IPS-20b (cell line): ENCODE results near the gene EHMT1.
"Not testable (repeated sequence)": the region's sequence is repeated elsewhere in the genome, so short reads cannot be mapped to it uniquely, and the experiment has no call there.

ENCODE experiments used
- H3K27ac ChIP-seq: one replicate; pipeline ENCODE4 v1.5.1; 2013; ENCODE audit warnings: low read length
- H3K27me3 ChIP-seq: 2 replicates; pipeline ENCODE4 v1.6.1; 2013; ENCODE audit warnings: mild to moderate bottlenecking, low read length, inconsistent platforms; ENCODE audit not compliant: insufficient read depth
- H3K36me3 ChIP-seq: 2 replicates; pipeline ENCODE4 v1.6.1; 2013; ENCODE audit warnings: low read depth, mild to moderate bottlenecking, inconsistent platforms, low read length, moderate library complexity; ENCODE audit not compliant: insufficient read depth
- H3K4me1 ChIP-seq: 2 replicates; pipeline ENCODE4 v1.6.1; 2013; ENCODE audit warnings: mild to moderate bottlenecking, control low read depth, inconsistent platforms, low read length, moderate library complexity; ENCODE audit not compliant: insufficient read depth
- H3K4me3 ChIP-seq: 2 replicates; pipeline ENCODE4 v1.5.1; 2013; ENCODE audit warnings: mild to moderate bottlenecking, low read length, inconsistent platforms
- H3K9ac ChIP-seq: 2 replicates; pipeline ENCODE4 v1.6.1; 2013; ENCODE audit warnings: low read depth, mild to moderate bottlenecking, inconsistent platforms, low read length, moderate library complexity
- H3K9me3 ChIP-seq: 2 replicates; pipeline ENCODE4 v1.6.1; 2013; ENCODE audit warnings: mild to moderate bottlenecking, low read depth, low read length, inconsistent platforms; ENCODE audit not compliant: insufficient read depth

Gene EHMT1

GRCh38 chr9:137717776-137718327 lies 99.0 kb downstream of the EHMT1 start:
- peaks cover 4% of the 10 kb centered on the region; the same call in 1 of the 2 replicates for H3K9me3 ChIP-seq
- H3K27me3 ChIP-seq = no peaks in the 10 kb centered on the region
- H3K4me1 ChIP-seq = peaks cover 3% of the 10 kb centered on the region; the same call in 1 of the 2 replicates
- H3K36me3 ChIP-seq = peaks cover 62% of the 10 kb centered on the region
- H3K9ac ChIP-seq = no peak overlapping the region
- H3K27ac ChIP-seq = no peak overlapping the region
- no peak overlapping the region for H3K4me3 ChIP-seq

GRCh38 chr9:137719194-137719593 lies 100.4 kb downstream of the EHMT1 start:
- Histone ChIP-seq H3K9ac (no peak overlapping the region), H3K36me3 (peaks cover 58% of the 10 kb centered on the region), H3K4me1 (peaks cover 8% of the 10 kb centered on the region; the same call in 1 of the 2 replicates), H3K27me3 (no peaks in the 10 kb centered on the region), H3K27ac (no peak overlapping the region), H3K4me3 (no peak overlapping the region), H3K9me3 (peaks cover 4% of the 10 kb centered on the region; the same call in 1 of the 2 replicates)

GRCh38 chr9:137720571-137721110 lies 101.8 kb downstream of the EHMT1 start:
- peaks cover 61% of the 10 kb centered on the region for H3K36me3 ChIP-seq
- H3K4me3 ChIP-seq = no peak overlapping the region
- peaks cover 12% of the 10 kb centered on the region; the same call in 1 of the 2 replicates for H3K4me1 ChIP-seq
- H3K27ac ChIP-seq = no peak overlapping the region
- no peak overlapping the region for H3K9ac ChIP-seq
- H3K27me3 ChIP-seq = no peaks in the 10 kb centered on the region
- peaks cover 4% of the 10 kb centered on the region; the same call in 1 of the 2 replicates for H3K9me3 ChIP-seq

- Histone ChIP-seq H3K36me3 (peaks cover 62% of the 10 kb centered on the region), H3K9me3 (peaks cover 4% of the 10 kb centered on the region; the same call in 1 of the 2 replicates), H3K4me1 (peaks cover 12% of the 10 kb centered on the region; the same call in 1 of the 2 replicates), H3K4me3 (no peak overlapping the region), H3K27me3 (no peaks in the 10 kb centered on the region), H3K27ac (no peak overlapping the region), H3K9ac (no peak overlapping the region)
Observed at GRCh38 chr9:137721479-137721878, 102.7 kb downstream of the EHMT1 start.

GRCh38 chr9:137721899-137722298 lies 103.1 kb downstream of the EHMT1 start:
- peaks cover 4% of the 10 kb centered on the region; the same call in 1 of the 2 replicates for H3K9me3 ChIP-seq
- H3K4me1 ChIP-seq = peaks cover 12% of the 10 kb centered on the region; the same call in 1 of the 2 replicates
- no peak overlapping the region for H3K9ac ChIP-seq
- H3K27ac ChIP-seq = no peak overlapping the region
- H3K36me3 ChIP-seq = peaks cover 62% of the 10 kb centered on the region
- no peaks in the 10 kb centered on the region for H3K27me3 ChIP-seq
- no peak overlapping the region for H3K4me3 ChIP-seq

GRCh38 chr9:137722481-137722880 lies 103.7 kb downstream of the EHMT1 start:
- Histone ChIP-seq H3K27ac (no peak overlapping the region), H3K4me3 (no peak overlapping the region), H3K27me3 (no peaks in the 10 kb centered on the region)

GRCh38 chr9:137723356-137723755 lies 104.6 kb downstream of the EHMT1 start:
- H3K9ac ChIP-seq, H3K4me3 ChIP-seq, H3K9me3 ChIP-seq, H3K27me3 ChIP-seq, H3K27ac ChIP-seq: not testable (repeated sequence)
- peaks cover 55% of the 10 kb centered on the region for H3K36me3 ChIP-seq
- H3K4me1 ChIP-seq = peaks cover 12% of the 10 kb centered on the region; the same call in 1 of the 2 replicates

More at GRCh38 chr9:137722481-137722880, 103.7 kb downstream of the EHMT1 start:
- peaks cover 2% of the 10 kb centered on the region; the same call in 1 of the 2 replicates for H3K9me3 ChIP-seq
- no peak overlapping the region for H3K9ac ChIP-seq
- H3K36me3 ChIP-seq = peaks cover 58% of the 10 kb centered on the region
- peaks cover 12% of the 10 kb centered on the region; the same call in 1 of the 2 replicates for H3K4me1 ChIP-seq

- Histone ChIP-seq H3K36me3 (peaks cover 57% of the 10 kb centered on the region), H3K9me3 (no peaks in the 10 kb centered on the region)
Observed at GRCh38 chr9:137723783-137724445, 105.1 kb downstream of the EHMT1 start.

GRCh38 chr9:137724818-137725240 lies 106.0 kb downstream of the EHMT1 start:
- H3K27ac ChIP-seq = no peak overlapping the region
- no peaks in the 10 kb centered on the region for H3K27me3 ChIP-seq
- H3K4me1 ChIP-seq = peaks cover 12% of the 10 kb centered on the region; the same call in 1 of the 2 replicates
- H3K9ac ChIP-seq = peak overlapping the region; percentile 51; the same call in 1 of the 2 replicates
- 0 out of 2 replicates have a peak overlapping the region, but pooled peaks have one; percentile 19 for H3K4me3 ChIP-seq
- peaks cover 55% of the 10 kb centered on the region for H3K36me3 ChIP-seq
- no peaks in the 10 kb centered on the region for H3K9me3 ChIP-seq

More at GRCh38 chr9:137723783-137724445, 105.1 kb downstream of the EHMT1 start:
- H3K27me3 ChIP-seq = no peaks in the 10 kb centered on the region
- H3K4me3 ChIP-seq = peak overlapping the region; percentile 19; the same call in 1 of the 2 replicates
- peaks cover 12% of the 10 kb centered on the region; the same call in 1 of the 2 replicates for H3K4me1 ChIP-seq
- H3K9ac ChIP-seq = peak overlapping the region; percentile 51; the same call in 1 of the 2 replicates
- no peak overlapping the region for H3K27ac ChIP-seq

GRCh38 chr9:137725598-137725997 lies 106.8 kb downstream of the EHMT1 start:
- no peak overlapping the region for H3K9ac ChIP-seq
- peaks cover 54% of the 10 kb centered on the region for H3K36me3 ChIP-seq
- no peaks in the 10 kb centered on the region for H3K27me3 ChIP-seq
- no peak overlapping the region for H3K4me3 ChIP-seq
- no peak overlapping the region for H3K27ac ChIP-seq
- no peaks in the 10 kb centered on the region for H3K9me3 ChIP-seq
- peaks cover 12% of the 10 kb centered on the region; the same call in 1 of the 2 replicates for H3K4me1 ChIP-seq

GRCh38 chr9:137726336-137726735 lies 107.5 kb downstream of the EHMT1 start:
- not testable (repeated sequence) for H3K4me3 ChIP-seq, H3K9me3 ChIP-seq, H3K27me3 ChIP-seq, H3K27ac ChIP-seq, H3K9ac ChIP-seq
- Histone ChIP-seq H3K36me3 (peaks cover 57% of the 10 kb centered on the region), H3K4me1 (peaks cover 12% of the 10 kb centered on the region; the same call in 1 of the 2 replicates)
